Measurements from ENCODE around the gene CPLX1. TPM values are rescaled to one million over a fixed set of nuclear protein-coding genes. Genes with fewer than 3 reads are reported as not detected.

CPLX1 gene
- total and polyA plus RNA-seq, 9 donors = 0.09 to 0.91 (median 0.27) TPM

GRCh38 chr4:827209-828081 is 1.5 kb upstream of the CPLX1 start:
- H3K9me3 ChIP-seq (replicated peaks; ENCODE audit: control insufficient read depth, low read depth, low read length) = peaks cover 8% of the 10 kb centered on the region
- no peak for DNase-seq
- no peaks in the 10 kb centered on the region for H3K36me3 ChIP-seq (ENCODE audit: control insufficient read depth, insufficient read depth, low read length)
- H3K27me3 ChIP-seq (ENCODE audit: control insufficient read depth, insufficient read depth, low read length) = peaks cover 74% of the 10 kb centered on the region
- H3K27ac ChIP-seq (ENCODE audit: low read length) = no peak overlapping the region
- H3K4me1 ChIP-seq (ENCODE audit: control insufficient read depth, insufficient read depth, low read length) = no peaks in the 10 kb centered on the region
- H3K4me3 ChIP-seq (ENCODE audit: low read length) = no peak overlapping the region
- 33% methylated on average over 13 of the region's 20 CpGs for WGBS (ENCODE audit: insufficient coverage)

GRCh38 chr4:826508-827208 is 729 bp upstream of the CPLX1 start:
- H3K36me3 ChIP-seq (ENCODE audit: control insufficient read depth, insufficient read depth, low read length) = no peaks in the 10 kb centered on the region
- under 1% methylated on average over 36 of the region's 75 CpGs for WGBS (ENCODE audit: insufficient coverage)
- H3K27me3 ChIP-seq (ENCODE audit: control insufficient read depth, insufficient read depth, low read length) = peaks cover 81% of the 10 kb centered on the region
- H3K4me3 ChIP-seq (ENCODE audit: low read length) = no peak overlapping the region
- H3K9me3 ChIP-seq (replicated peaks; ENCODE audit: control insufficient read depth, low read depth, low read length) = peaks cover 4% of the 10 kb centered on the region
- no peak overlapping the region for H3K27ac ChIP-seq (ENCODE audit: low read length)
- H3K4me1 ChIP-seq (ENCODE audit: control insufficient read depth, insufficient read depth, low read length) = no peaks in the 10 kb centered on the region
- no peak for DNase-seq

GRCh38 chr4:825063-825970 is 612 bp downstream of the CPLX1 start:
- Histone ChIP-seq H3K27me3 (ENCODE audit: control insufficient read depth, insufficient read depth, low read length) (peaks cover 87% of the 10 kb centered on the region), H3K9me3 (replicated peaks; ENCODE audit: control insufficient read depth, low read depth, low read length) (no peaks in the 10 kb centered on the region), H3K27ac (ENCODE audit: low read length) (no peak overlapping the region), H3K36me3 (ENCODE audit: control insufficient read depth, insufficient read depth, low read length) (no peaks in the 10 kb centered on the region), H3K4me3 (ENCODE audit: low read length) (no peak overlapping the region), H3K4me1 (ENCODE audit: control insufficient read depth, insufficient read depth, low read length) (no peaks in the 10 kb centered on the region)
- WGBS (ENCODE audit: insufficient coverage) = 4% methylated on average over 75 of the region's 94 CpGs
- DNase-seq = peak; percentile 52

GRCh38 chr4:824461-825062 is 1.4 kb downstream of the CPLX1 start:
- under 1% methylated on average over 17 of the region's 23 CpGs for WGBS (ENCODE audit: insufficient coverage)
- peaks cover 82% of the 10 kb centered on the region for H3K27me3 ChIP-seq (ENCODE audit: control insufficient read depth, insufficient read depth, low read length)
- no peak for DNase-seq
- H3K4me1 ChIP-seq (ENCODE audit: control insufficient read depth, insufficient read depth, low read length) = no peaks in the 10 kb centered on the region
- no peaks in the 10 kb centered on the region for H3K9me3 ChIP-seq (replicated peaks; ENCODE audit: control insufficient read depth, low read depth, low read length)
- no peak overlapping the region for H3K4me3 ChIP-seq (ENCODE audit: low read length)
- no peaks in the 10 kb centered on the region for H3K36me3 ChIP-seq (ENCODE audit: control insufficient read depth, insufficient read depth, low read length)
- no peak overlapping the region for H3K27ac ChIP-seq (ENCODE audit: low read length)

GRCh38 chr4:823761-824460 is 2.0 kb downstream of the CPLX1 start:
- H3K4me1 ChIP-seq (ENCODE audit: control insufficient read depth, insufficient read depth, low read length) = no peaks in the 10 kb centered on the region
- no peaks in the 10 kb centered on the region for H3K36me3 ChIP-seq (ENCODE audit: control insufficient read depth, insufficient read depth, low read length)
- WGBS (ENCODE audit: insufficient coverage) = 37% methylated on average over 22 of the region's 24 CpGs
- DNase-seq = no peak
- no peaks in the 10 kb centered on the region for H3K9me3 ChIP-seq (replicated peaks; ENCODE audit: control insufficient read depth, low read depth, low read length)
- H3K4me3 ChIP-seq (ENCODE audit: low read length) = no peak overlapping the region
- H3K27ac ChIP-seq (ENCODE audit: low read length) = no peak overlapping the region
- H3K27me3 ChIP-seq (ENCODE audit: control insufficient read depth, insufficient read depth, low read length) = peaks cover 78% of the 10 kb centered on the region

GRCh38 chr4:823176-823760 is 2.7 kb downstream of the CPLX1 start:
- Histone ChIP-seq H3K36me3 (ENCODE audit: control insufficient read depth, insufficient read depth, low read length) (no peaks in the 10 kb centered on the region), H3K4me1 (ENCODE audit: control insufficient read depth, insufficient read depth, low read length) (no peaks in the 10 kb centered on the region), H3K27me3 (ENCODE audit: control insufficient read depth, insufficient read depth, low read length) (peaks cover 77% of the 10 kb centered on the region), H3K4me3 (ENCODE audit: low read length) (no peak overlapping the region), H3K27ac (ENCODE audit: low read length) (no peak overlapping the region), H3K9me3 (replicated peaks; ENCODE audit: control insufficient read depth, low read depth, low read length) (no peaks in the 10 kb centered on the region)
- 75% methylated on average over 14 of the region's 21 CpGs for WGBS (ENCODE audit: insufficient coverage)
- DNase-seq = no peak

- Histone ChIP-seq H3K9me3 (replicated peaks; ENCODE audit: control insufficient read depth, low read depth, low read length) (no peaks in the 10 kb centered on the region), H3K27ac (ENCODE audit: low read length) (no peak overlapping the region), H3K4me1 (ENCODE audit: control insufficient read depth, insufficient read depth, low read length) (no peaks in the 10 kb centered on the region), H3K36me3 (ENCODE audit: control insufficient read depth, insufficient read depth, low read length) (no peaks in the 10 kb centered on the region), H3K4me3 (ENCODE audit: low read length) (no peak overlapping the region), H3K27me3 (ENCODE audit: control insufficient read depth, insufficient read depth, low read length) (peaks cover 78% of the 10 kb centered on the region)
- WGBS (ENCODE audit: insufficient coverage) = 40% methylated on average over 24 of the region's 24 CpGs
- DNase-seq = no peak
Measured at GRCh38 chr4:822361-823175, 3.4 kb downstream of the CPLX1 start.

GRCh38 chr4:821631-822030 is 4.3 kb downstream of the CPLX1 start:
- Histone ChIP-seq H3K27ac (ENCODE audit: low read length) (no peak overlapping the region), H3K27me3 (ENCODE audit: control insufficient read depth, insufficient read depth, low read length) (peaks cover 70% of the 10 kb centered on the region), H3K9me3 (replicated peaks; ENCODE audit: control insufficient read depth, low read depth, low read length) (no peaks in the 10 kb centered on the region), H3K36me3 (ENCODE audit: control insufficient read depth, insufficient read depth, low read length) (no peaks in the 10 kb centered on the region), H3K4me3 (ENCODE audit: low read length) (no peak overlapping the region), H3K4me1 (ENCODE audit: control insufficient read depth, insufficient read depth, low read length) (no peaks in the 10 kb centered on the region)
- DNase-seq = no peak
- 65% methylated on average over 13 of the region's 16 CpGs for WGBS (ENCODE audit: insufficient coverage)
